NCI-H526 (cell line): Measurements from ENCODE around the gene TBC1D22A.

Experiments used
- DNase-seq, 2 experiments: peaks; one replicate each; lab custom pipeline; 2025; lab: John Stamatoyannopoulos, UW

TBC1D22A gene

DNA sequence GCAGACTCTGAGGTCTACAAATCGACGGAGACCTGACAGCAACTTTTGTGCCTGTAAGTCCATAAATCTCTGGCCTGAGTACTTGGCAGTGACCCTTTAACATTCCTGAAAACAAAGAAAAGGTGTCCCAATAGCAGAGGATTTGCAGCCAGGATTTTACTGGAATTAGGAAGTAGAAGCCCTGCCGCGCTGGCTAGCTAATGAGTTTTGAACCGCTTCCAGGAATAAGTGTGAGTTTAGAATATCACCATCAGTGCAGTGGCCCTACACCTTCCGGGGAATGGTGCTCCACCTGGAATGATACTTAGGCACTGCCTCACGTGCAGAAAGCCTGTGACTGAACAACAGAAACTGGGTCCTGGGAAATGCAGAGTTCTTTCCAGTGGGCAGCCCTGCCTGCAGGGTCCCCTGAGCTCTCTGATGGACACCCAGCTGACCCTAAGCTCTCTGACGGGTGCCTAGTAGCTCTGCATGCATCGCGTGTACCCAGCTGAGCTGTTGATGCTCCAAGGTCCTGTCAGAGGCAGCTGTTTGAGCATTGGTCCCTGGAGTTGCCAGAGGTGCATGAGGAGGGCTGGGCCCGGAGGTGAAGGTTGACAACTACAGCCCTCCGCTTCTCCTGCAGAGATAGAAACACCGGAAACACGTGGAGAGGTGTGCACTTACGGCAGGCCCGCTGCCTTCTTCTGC, 380.9 kb downstream of the TBC1D22A start:
- DNase-seq = no peak

- DNase-seq = no peak
Measured at GRCh38 chr22:47144076-47144765, 381.8 kb downstream of the TBC1D22A start.

GRCh38 chr22:47144791-47145425, 382.5 kb downstream of the TBC1D22A start:
- DNase-seq = no peak

DNA sequence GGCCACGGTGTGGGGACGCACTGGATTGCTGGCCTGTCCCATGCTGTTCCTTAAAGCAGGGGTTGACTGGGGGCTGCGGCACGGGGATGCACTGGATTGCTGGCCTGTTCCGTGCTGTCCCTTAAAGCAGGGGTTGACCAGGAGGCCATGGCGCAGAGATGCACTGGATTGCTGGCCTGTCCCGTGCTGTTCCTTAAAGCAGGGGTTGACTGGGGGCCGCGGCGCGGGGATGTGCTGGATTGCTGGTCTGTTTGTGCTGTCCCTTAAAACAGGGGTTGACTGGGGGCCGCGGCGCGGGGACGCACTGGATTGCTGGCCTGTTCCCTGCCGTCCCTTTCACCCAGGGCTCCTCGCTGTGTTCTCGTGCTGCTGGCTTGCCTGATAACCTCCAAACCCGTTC, 383.4 kb downstream of the TBC1D22A start:
- no peak for DNase-seq

DNA sequence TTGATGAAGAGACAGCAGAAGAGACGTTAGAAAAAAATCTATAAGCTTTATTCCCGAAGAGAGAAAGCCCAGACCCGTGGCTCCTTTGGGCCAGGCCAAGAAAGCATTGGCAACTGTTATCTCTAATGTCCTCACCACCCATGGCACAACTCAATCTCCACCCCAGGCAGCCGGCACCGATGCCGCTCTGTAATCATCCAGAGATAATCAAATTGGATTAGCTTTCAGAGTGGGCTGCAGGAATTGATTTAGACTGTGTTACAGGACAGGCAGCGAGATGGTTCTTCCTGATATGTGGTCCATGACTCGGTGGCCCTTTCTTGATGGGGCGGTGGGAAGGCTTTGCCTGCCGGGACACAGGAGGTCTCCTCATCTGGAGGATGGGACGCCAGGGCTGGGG, 383.9 kb downstream of the TBC1D22A start:
- DNase-seq = no peak

DNA sequence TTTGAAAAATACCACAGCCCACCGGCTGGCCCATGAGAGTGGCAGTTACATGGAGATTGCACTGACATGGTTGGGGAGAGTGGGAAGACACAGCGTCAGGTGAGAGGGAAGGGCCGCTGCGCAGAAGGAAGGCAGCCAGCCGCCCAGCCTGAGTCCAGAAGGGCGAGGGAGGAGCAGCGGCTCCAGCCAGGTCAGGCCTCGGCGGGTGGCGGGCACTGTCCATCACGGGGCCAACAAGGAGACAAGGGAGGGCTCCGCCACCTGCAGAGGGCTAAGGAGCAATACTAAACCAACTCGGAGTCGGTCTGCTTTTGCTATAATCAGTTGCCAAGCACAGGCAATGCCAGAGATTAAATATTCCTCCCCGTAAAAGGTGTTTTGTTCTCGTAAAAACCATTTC, 384.5 kb downstream of the TBC1D22A start:
- no peak for DNase-seq

DNA sequence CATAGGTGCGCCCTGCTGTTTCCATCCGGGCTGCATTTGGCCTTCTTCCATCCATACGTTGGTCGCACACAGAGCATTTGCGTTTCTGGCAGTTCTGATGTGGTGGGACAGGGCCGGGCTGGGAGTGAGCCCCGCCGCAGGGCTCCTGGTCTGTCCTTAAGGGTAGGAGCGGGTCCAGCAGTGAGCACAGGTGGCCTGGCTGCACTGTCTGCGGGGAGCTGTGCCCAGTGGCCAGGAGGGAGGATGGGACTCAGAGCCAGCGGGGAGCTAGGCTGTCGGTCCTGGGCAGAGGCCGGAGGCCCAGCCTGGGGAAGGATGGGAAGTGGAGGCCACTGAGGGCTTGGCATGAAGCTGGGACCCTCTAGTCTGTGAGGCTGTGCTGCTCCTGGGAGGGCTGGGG, 385.1 kb downstream of the TBC1D22A start:
- no peak for DNase-seq

GRCh38 chr22:47148510-47148909, 386.1 kb downstream of the TBC1D22A start:
- DNase-seq = no peak

DNA sequence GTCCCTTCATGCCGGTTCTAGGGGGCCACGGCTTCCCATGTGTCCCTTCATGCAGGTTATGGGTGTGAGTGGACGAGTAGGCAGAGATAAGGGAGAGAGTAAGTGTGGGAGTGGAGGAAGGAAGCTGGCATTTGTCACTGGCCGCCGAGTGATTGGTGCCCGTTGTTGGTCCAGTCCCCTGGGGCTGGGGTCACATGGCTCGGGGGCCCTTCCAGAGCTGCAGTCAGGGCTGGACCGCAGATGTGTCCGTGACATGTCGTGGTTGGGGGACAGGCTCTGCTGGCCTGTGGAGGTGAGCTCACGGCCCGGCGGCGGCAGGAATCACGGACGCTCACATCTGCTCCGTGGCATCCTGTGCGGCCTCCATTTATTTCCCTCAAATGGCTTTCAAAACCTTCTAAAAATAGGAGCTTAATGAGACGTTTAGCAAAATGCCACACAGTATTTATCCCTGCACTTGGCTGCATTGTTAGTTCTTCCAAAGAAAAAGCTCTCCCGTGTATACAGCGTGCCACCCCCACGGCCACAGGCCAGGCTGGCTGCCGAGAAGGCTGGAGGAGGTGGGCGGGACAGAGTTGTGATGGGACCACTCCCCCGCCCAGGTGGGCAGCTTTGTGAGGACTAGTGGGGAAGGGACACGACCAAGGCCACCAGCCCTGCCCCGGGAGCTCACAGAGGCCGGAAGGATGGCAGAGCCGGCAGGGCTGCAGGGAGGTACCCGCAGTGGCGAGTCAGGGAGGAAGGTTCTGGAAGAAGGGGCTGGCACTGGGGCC, 386.7 kb downstream of the TBC1D22A start:
- no peak for DNase-seq

GRCh38 chr22:47149976-47150375, 387.5 kb downstream of the TBC1D22A start:
- no peak for DNase-seq

GRCh38 chr22:47150426-47150825, 388.0 kb downstream of the TBC1D22A start:
- no peak for DNase-seq

DNA sequence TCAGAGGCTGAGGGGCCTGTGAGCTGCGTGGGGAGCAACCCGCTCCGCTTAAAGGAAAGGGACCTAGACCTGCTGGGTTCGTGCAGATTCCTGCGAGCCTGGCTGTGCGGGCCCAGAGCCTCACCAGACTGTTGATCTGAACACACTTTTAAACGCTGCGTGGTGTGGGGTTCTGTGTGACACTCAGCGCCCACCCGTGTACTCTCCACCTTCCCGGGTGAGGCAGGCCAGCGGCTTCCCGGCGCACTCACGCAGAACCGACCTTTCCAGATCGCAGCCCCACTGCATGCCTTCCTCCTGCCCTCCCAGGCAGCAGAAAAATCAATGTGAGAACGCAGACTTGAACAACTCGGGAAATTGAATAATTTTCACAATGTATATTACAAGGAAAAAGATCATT, 388.6 kb downstream of the TBC1D22A start:
- DNase-seq = no peak

- no peak for DNase-seq
Measured at GRCh38 chr22:47151490-47151889, 389.0 kb downstream of the TBC1D22A start.

DNA sequence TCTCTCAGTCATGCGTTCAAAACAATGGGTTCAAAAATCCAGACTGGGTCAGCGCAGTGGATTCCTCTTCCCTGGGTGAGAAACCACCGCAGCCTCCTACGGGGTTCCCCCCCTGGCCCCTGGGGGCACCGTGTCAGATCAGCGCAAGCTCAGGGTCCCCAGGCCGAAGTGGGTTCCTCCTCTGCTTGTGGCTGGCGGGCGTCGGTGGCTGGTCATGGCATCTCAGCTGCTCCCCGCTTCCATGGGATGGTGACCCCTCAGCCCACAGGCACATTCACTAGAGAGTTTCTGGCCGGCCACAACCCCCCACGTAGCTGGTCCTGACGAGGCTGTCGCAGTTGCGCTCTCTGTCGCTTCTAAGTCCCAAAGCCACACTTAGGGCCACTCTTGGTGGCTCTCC, 389.8 kb downstream of the TBC1D22A start:
- DNase-seq = no peak

DNA sequence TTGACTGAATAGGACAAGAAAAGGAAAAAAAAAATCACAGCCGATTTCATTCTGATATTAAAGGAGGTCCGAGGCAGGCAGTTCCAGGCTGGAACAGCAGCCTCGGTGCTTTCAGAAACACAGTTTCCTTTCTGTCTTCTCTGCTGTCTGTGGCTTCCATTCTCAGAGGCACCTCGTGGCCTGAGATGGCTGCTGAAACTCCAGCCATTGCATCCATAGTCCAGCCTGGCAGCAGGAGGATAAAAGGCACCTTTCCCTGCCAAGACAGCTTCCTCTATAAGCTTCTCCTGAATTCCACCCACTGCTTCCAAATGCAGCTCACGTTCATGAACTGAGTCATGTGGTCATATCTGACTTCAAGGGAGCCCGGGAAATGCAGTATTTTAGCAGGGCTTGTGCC, 390.5 kb downstream of the TBC1D22A start:
- DNase-seq = no peak

DNA sequence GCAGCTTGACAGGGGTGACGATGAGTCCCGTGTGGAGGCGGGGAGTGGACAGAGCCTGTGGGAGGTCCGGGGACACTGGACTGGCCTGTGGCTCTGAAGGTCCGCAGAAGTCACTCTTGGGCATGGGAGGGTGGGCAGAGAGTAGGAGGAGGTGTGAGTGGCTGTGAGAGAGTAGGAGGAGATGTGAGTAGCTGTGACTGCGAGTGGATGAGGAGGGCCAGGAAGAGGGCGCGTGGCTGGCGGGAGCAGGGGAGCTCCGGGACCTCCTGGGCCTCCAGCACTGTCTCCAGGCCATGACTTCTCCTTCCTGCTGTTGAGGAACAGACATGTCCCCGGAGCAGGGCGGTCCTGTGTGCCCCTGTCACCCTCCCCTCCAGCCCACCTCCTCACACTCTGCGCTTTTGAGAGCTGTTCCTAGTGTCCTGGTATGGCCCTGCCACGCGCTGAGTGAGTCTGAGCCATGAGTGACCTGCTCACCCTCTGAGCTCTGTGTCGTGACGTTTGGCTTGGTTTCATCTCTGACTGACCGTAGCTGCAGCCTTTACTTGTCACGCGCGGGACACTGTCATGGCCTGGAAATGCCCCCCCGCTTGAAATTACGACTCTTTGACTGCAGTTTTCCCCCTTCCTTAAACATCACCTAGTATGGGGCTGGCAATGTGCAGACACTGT, 391.5 kb downstream of the TBC1D22A start:
- DNase-seq = no peak

GRCh38 chr22:47154621-47155081, 392.2 kb downstream of the TBC1D22A start:
- DNase-seq = no peak

DNA sequence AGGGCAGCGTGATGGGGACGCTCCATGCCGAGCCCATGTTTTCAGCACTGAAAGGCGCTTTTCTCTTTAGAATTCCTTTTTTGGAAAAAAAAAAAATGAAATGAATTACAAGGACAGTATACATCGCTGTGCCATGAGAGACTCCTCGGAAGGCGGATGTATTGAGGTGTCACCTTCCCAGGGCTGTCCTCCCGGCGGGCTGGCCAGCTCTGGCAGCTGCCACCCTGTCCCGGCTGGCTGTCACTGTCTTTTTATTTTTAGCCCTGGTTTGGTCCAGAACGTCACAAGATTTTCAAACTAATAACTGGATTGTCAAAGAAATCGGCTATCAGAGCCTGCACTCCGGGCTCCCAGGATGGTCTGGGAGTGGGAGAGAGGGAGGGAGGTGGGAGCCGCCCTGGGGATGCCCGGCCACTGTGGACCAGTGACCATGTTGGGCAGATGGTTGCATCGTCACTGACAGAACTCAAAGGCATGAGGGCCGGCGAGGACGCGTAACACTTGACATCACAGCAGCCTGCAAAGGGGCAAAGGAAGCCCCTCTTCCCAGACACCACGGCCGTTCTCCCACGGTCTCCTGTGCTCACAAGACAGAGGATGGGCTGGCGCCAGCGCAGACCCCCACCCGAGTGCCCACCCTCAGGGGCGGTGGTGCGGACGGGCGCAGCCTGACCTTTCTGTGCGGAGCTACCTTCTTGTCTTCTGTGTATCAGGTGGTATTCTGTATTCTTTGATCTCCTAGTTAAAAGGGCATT, 392.9 kb downstream of the TBC1D22A start:
- DNase-seq = no peak

DNA sequence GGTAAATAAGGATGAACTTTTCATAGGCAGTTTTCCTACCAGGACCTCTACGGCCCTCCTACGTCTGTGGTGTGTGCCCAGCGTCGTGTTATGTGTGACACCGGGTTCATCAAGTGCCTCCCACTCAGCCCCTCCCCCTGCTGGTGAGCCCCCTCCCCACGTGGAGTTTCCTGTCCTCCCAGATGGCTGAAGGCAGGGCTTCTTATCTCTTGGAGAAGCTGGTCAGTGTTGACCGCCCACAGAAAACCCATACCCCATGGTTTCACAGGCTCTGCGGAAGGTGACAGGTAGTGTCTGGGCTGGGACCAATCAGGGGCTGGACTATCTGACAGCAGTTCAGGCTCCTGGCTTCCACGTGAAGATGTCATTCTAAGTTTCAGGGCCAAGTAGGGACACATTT, 393.5 kb downstream of the TBC1D22A start:
- DNase-seq = no peak

- DNase-seq = no peak
Measured at GRCh38 chr22:47156352-47157092, 394.1 kb downstream of the TBC1D22A start.

GRCh38 chr22:47157093-47157420, 394.6 kb downstream of the TBC1D22A start:
- DNase-seq = no peak
